Activated T-helper 1 cell treated with anti-CD3 and anti-CD28 coated beads, Interleukin-2, amount 50 U/mL, for 16 hours (primary cell): ENCODE measurements around the gene MDM2.
"Not testable (repeated sequence)": the region's sequence is repeated elsewhere in the genome, so short reads cannot be mapped to it uniquely, and the experiment has no call there.

Experiments
- DNase-seq, 2 donors: peaks; one replicate each; pipeline ENCODE4 v3.0.0-alpha.2; 2020; ENCODE audit warnings: low read depth in 1 of 2, low spot score in 1 of 2

MDM2 gene

DNA sequence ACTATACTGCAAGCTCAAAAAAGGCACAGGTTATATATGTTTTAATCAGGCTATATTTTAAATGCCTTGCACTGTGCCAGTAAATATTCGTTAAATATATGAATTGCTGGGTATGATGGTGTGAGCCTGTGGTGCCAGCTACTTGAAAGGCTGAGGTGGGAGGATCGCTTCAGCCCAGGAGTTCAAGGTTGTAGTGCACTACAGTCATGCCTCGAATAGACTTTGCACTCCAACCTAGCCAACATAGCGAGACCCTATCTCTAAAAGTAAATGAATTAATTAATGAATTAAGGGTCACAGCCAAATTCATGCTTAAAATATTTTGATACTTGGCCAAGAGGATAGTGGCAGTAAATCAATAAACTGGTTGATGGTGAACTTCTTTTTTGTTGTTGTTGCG, 22.2 kb upstream of the MDM2 start:
- DNase-seq = no peak

DNA sequence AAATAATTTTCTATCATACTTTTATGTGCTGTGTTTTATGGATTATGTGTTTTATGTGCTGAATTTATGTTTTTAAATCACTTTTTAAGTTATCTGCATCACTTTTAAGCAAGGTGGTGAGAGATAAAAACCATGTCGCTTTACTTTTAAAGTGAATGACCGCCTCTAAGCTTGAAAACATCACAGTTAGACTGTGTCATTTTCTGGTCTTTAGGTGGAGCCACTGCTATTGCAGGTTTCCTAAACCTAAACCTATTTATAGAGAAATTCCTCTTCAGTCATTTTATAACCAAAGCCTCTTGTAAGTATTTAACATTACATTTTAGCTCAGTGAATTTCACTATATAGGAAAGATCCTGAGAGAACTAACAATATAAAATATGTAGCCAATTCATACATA, 21.0 kb upstream of the MDM2 start:
- DNase-seq = no peak

DNA sequence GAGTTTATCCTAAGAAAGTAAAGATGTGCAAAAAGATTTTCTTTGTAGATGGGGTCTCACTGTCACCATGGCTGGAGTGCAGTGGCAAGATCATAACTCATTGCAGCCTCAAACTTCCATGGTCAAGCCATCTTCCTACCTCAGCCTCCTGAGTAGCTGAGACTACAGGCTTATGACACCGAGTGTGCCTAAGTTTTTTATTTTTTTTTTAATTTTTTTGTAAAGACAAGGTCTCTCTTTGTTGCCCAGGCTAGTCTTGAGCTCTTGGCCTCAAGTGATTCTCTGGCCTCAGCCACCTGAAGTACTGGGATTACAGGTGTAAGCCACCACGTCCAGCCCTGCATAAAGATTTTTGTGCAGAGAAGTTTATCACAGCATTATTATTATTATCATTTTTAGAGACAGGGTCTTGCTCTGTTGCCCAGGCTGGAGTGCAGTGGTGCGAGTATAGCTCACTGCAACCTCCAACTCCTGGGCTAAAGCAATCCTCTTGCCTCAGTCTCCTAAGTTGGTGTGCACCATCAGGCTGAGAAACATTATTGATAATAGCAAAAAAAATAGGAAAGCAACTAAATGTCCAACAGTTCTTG, 19.3 kb upstream of the MDM2 start:
- DNase-seq = no peak

DNA sequence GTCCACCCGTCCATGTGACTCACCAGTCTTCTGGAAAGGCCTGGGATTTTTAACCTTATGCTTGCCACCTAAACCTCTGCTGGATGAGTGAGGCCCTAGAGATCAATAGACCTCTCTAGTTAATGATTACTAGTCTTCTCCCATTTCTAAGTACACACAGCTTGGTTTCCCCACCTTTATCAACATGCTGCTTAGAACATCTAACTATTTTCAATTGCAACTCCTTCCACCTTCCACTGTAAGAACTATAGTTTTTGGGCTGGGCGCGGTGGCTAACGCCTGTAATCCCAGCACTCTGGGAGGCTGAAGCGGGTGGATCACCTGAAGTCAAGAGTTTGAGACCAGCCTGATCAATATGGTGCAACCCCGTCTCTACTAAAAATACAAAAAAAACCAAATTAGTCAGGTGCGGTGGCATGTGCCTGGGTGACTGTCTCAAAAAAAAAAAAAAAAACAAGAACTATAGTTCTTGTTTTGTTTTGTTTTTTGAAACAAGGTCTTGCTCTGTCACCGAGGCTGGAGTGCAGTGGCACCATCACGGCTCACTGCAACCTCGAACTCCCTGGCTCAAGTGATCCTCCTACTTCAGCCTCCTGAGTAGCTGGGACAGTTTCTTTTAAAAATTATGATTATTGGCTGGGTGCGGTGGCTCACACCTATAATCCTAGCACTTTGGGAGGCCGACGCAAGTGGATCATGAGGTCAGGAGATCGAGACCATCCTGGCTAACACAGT, 18.7 kb upstream of the MDM2 start:
- DNase-seq = no peak

DNA sequence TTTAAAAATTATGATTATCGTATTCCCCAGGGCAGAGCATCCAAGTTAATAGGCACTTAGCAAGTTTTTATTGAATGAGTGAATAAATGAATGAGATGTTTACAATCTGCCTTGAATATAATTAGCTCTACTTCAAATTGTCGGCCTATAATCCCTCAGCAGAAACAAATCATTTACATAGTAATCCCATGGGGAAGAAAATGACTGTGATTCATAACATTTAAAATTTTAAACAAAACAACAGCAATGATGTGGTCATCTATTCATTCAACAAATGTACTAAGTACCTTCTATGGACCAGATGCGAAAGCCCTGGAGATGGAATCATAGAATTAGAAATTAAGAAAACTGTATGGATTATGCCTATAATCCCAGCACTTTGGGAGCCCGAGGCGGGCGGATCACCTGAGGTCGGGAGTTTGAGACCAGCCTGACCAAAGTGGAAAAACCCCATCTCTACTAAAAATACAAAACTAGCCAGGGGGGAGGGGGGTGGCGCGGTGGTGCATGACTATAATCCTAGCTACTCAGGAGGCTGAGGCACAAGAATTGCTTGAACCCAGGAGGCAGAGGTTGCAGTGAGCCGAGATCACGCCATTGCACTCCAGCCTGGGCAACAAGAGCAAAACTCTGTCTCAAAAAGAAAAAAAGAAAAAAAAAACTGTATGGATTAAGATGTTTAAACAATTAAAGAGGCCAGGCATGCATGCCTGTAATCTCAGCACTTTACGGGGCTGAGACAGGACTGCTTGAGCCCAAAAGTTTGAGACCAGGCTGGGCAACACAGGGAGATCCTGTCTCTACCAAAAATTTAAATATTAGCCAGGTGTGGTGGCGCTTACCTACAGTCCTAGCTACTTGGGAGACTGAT, 17.7 kb upstream of the MDM2 start:
- DNase-seq = no peak

DNA sequence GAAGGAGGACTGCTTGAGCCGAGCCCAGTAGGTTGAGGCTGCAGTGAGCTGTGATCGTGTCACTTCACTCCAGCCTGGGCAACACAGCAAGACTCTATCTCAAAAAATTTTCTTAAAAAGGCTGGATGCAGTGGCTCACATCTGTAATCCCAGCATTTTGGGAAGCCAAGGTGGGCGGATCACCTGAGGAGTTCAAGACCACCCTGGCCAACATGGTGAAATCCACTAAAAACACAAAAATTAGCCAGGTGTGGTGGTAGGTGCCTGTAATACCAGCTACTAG, 17.1 kb upstream of the MDM2 start:
- DNase-seq = no peak

DNA sequence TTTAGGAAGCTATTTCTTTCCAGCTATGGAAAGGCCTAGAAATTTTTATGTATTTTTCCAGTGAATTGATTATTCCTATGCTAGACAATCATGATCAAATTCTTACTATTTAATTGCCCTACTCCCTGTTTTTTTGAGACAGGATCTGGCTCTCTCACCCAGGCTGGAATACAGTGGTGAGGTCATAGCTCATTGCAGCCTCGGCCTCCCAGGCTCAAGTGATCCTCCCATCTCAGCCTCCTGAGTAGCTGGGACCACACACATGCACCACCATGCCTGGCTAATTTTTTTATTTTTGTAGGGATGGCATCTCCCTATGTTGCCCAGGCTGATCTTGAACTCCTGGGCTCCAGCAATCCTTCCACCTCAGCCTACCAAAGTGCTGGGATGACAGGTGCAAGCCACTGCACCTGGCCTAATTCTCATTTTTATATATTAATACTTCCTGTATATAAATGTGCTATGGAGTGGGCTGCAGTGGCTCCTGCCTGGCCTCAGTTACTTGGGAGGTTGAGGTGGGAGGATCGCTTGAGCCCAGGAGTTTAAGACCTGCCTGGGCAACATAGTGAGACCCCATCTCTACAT, 16.0 kb upstream of the MDM2 start:
- no peak for DNase-seq

DNA sequence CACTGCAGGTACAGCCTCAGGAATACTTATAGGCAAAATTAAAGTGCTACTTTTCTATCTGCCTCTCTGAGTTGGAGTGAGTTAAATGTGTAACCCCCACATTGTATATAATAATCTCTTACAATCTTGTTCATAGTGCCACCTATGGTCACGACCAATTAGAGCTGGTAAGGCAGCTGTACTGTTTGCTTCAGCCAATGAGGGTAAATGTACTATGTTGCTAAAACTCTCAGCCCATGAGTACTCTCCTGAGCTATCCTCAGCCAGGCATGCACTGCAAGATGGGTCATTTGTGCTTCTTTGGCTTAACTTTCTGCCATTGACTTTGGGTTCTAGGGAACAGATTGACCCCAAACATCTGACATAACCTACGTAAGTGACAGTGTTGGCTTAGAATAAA, 15.0 kb upstream of the MDM2 start:
- DNase-seq = no peak

DNA sequence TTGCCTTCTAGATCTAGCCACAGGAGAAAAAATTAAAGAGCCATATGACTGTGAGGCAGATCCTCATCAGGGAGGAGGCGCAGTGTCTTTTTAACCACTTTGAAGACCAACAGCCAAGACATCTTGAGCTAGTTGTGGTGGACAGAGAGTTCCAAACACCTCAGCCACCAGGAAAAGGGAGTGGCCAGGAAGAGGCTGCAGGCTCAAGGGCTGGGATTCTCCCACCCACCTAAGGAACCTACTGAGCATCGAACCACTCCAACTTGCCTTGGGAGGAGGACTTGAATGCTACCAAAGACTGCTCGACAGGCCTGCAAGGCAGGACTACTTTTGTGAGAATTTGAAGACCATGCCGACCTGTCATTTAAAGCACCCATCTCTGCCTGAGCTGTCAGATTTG, 14.5 kb upstream of the MDM2 start:
- DNase-seq = no peak

DNA sequence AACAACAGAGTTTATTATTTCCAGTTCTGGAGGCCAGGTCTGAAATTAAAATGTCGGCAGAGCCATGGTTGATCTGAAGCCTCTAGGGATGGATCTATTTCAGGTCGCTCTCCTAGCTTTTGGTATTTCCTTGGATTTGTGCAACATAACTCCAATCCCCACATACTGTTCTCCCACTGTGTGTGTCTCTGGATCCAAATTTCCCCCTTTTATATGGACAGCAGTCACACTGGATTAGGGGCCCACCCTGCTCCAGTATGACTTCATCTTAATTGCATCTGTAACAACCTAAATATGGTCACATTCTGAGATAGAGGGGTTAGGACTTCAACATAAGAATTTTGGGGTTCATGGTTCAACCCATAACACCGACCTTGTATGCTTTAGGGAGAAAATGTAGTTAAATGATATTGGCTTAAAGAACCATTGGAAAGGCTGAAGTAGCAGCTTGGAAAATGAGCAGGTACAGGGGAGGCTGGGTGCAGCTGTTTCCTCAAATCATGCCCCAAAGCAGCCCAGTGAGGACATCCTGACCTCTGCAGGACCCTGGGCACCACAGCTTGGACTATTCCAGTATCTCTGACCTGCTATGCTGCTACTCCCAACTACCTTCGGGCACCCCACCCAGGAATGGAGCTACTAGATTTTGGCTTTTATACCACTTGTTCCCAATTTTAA, 13.9 kb upstream of the MDM2 start:
- no peak for DNase-seq

DNA sequence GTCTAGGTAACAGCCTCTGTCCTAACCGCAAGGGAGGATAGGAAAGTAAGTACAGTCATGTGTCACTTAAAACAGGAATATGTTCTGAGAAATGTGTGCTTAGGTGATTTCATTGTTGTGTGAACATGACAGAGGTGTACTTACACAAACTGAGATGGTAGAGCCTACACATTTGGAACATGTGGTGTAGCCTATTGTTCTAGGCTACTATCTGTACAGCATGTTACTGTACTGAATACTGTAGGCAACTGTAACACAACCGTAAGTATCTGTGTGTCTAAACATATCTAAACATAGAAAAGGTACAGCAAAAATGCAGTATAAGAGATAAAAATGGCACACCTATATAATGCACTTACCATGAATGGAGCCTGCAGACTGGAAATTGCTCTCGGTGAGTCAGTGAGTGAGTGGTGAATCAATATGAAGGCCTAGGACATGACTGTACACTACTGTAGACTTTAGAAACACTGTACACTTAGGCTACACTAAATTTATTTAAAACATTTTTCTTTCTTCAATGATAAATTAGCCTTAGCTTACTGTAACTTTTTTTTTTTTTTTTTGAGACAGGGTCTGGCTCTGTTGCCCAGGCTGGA, 13.2 kb upstream of the MDM2 start:
- no peak for DNase-seq

DNA sequence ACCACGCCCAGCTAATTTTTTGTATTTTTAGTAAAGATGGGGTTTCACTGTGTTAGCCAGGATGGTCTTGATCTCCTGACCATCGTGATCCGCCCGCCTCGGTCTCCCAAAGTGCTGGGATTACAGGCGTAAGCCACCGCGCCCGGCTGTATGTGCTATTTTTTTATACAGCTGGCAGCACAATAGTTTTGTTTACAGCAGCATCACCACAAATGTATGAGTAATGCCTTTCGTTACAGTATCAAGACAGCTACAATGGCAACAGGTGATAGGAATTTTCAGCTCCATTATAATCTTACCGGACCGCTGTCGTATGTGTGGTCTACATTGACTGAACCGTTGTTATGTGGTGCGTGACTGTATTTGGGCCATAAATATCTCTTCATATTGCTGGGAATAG, 11.6 kb upstream of the MDM2 start:
- no peak for DNase-seq

DNA sequence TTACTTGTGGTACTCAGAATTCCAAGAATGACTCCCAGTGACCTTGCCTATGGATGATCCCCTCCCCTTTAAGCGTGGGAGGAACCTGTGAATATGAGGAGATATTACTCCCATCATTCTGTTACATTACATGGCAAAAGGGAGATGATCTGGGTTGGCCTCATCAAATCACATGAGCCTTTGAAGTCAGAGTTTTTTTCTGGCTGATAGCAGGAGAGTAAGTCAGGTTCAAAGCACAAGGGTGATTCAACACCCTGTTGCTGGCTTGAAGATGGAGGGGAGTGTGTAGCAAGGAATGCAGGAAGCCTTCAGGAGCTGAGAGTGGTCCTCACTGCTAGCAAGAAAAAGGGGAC, 9.1 kb upstream of the MDM2 start:
- DNase-seq = no peak

DNA sequence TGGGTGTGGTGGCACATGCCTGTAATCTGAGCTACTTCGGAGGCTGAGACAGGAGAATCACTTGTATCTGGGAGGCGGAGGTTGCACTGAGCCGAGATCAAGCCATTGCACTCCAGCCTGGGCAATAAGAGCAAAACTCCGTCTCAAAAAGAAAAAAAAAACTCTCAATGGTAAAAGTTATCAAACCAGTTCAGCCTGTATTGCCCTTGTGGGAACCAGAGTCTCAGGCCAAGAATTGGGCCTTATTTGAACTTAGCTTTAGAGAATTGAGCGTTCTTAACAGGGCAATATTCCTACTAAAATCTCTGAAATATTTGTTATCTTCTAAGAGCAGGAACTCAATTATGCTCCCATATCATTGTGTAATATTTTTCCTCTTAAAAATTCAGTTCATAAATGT, 7.7 kb upstream of the MDM2 start:
- no peak for DNase-seq

DNA sequence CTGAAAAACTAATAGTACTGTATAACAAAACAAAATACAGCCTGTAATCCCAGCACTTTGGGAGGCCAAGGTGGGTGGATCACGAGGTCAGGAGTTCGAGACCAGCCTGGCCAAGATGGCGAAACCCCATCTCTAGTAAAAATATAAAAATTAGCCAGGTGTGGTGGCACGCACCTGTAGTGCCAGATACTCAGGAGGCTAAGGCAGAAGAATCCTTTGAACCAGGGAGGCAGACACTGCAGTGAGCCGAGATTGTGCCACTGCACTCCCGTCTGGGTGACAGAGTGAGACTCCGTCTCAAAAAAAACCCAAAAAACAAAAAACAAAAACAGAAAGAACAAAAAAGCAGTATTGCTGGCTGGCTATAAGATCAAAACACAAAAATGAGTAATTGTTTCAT, 6.9 kb upstream of the MDM2 start:
- not testable (repeated sequence) for DNase-seq

DNA sequence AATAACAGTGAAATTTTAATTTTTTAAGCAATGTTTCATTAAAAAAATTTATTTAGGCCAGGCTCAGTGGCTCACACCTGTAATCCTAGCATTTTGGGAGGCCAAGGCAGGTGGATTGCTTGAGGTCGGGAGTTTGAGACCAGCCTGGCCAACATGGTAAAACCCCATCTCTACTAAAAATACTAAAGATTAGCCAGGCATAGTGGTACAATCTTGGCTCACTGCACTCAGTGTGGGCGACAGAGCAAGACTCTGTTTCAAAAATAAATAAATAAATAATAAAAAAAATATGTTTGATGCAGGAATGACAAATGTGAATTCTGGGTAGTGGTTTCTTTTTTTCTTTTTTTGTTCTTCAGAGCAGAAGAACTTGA, 5.6 kb upstream of the MDM2 start:
- not testable (repeated sequence) for DNase-seq

DNA sequence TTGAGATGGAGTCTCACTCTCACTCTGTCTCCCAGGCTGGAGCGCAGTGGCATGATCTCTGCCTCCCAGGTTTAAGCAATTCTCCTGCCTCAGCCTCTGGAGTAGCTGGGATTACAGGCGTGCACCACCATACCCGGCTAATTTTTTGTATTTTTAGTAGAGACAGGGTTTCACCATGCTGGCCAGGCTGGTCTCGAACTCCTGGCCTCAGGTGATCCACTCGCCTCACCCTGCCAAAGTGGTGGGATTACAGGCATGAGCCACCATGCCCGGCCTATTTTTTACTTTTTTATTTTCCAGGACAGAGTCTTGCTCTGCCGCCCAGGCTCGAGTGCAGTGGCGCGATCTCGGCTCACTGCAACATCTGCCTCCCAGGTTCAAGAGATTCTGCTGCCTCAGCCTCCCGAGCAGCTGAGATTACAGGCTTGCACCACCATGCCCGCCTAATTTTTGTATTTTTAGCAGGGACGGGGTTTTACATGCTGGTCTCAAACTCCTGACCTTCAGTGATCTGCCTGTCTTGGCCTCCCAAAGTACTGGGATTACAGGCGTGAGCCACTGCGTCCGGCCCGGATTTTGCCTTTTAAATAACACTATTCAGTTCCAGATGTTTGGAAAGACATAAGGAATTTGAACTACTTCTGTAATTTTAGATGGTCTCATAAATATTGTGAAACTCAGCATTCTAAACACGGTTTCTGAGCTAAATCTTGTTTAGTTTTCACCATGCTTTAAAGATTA, 4.9 kb upstream of the MDM2 start:
- not testable (repeated sequence) for DNase-seq

DNA sequence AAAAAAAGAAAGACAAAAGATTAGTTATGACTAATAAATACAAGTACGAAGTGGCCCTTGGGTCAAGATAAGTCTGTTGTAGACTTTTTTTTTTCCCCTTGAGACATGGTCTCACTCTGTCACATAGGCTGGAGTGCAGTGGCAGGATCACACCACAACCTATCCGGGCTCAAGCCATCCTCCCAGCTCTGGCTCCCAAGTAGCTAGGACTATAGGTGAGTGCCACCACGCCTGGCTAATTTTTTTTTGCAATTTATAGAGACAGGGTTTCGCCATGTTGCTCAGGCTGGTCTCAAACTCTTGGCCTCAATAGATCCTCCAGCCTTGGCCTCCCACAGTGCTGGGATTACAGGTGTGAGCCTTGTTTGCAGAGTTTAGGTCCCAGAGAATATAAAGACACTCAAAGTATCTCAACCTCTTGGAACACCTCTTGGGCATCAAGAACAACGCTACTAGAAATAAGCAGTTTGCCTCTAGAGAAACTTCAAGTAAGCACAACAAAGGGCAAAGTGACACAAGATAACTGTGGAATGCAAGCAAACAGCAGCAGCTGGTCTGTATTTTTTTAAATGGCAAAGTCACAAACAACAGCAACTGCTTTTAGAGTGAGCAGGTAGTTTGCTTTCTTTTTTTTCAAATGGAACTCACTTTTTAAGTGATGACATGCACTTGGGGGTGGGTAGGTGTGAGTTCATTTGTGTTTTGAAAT, 3.9 kb upstream of the MDM2 start:
- no peak for DNase-seq

DNA sequence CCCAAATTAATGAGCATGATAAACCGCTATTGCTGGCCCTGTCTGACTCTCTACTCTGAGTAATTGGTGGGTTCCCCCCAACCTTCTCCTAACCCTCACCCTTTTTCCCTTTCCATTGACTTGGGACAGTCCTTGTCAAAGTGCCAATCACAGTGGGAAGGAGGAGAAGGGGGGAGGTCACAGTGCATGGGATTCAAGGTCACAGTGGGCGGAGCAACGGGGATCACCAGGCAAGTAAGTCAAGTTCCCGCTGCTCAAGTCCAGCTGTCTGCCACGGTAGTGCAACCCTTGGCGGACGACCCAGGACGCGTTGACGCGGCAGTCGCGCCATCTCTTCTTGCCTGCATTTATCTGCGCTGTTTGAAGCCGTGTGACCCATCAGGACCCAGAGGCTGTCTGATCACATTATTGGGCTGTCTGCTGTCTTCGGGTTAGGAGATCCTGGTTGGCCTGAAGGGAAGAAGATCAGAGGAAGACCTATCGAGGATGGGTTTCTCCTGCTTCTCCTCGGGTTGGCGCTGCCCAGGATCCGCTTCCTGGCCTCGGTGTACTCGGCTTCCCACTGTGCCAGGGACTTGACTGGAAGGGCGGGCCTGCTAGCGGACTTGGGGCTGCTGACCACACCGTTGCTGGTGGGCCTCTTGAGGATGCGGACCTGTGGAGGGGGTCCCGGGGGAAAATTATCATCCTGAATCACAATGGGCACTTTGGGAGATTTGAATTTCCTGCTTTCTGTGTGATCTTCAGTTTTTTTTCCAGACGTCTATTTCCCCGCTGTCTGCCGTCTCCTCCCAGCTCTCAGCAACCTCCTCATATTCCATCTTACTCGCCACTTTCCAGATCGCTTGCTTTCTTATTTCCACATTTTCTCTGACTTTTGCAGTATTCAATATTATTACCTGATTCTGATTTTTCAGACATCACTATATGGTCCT, 3.1 kb upstream of the MDM2 start:
- DNase-seq = no peak
